IPS DF 4.7 (cell line): ENCODE data around the gene PFN1.
"Not testable (repeated sequence)": the region's sequence is repeated elsewhere in the genome, so short reads cannot be mapped to it uniquely, and the experiment has no call there.

ENCODE experiments used
- DNase-seq: peaks from one replicate; pipeline ENCODE4 v3.0.0-alpha.2; 2013; ENCODE audit warnings: low spot score; ENCODE audit errors: extremely low read depth

Gene PFN1

DNA sequence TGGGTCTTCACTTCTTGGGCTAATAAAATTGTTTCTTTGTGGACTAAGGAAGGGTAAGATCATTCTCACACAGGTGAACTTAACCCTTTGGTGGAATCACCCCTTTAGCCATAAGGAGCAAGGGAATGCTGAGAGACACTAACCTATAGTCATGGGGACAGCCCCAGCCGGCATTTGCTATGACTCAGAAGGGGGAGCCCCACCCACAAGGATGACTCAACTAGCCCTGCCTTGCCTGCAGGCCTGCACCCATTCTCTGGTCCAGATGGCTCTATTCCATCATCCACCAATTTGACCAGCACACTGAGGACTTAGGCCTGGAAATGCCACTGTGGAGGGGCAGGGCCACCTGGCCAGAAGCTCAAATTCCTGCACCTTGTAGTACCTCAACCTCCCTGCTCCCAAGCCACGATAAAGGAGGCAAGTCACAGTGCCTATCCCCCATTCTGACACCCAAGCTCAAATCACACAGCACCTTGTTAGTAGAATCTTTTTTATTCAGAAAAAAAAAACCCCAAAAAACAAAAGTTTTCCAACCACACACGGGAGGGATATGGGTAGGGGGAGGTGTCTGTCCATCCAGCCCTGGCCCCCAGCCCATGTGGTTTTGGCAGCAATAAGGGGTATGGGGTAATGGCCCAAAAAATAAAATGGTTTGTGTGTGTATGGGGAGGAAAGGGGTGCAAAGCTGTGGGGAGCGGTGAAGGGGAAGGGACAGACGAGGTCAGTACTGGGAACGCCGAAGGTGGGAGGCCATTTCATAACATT lies 3.0 kb downstream of the PFN1 start:
- DNase-seq = no peak

DNA sequence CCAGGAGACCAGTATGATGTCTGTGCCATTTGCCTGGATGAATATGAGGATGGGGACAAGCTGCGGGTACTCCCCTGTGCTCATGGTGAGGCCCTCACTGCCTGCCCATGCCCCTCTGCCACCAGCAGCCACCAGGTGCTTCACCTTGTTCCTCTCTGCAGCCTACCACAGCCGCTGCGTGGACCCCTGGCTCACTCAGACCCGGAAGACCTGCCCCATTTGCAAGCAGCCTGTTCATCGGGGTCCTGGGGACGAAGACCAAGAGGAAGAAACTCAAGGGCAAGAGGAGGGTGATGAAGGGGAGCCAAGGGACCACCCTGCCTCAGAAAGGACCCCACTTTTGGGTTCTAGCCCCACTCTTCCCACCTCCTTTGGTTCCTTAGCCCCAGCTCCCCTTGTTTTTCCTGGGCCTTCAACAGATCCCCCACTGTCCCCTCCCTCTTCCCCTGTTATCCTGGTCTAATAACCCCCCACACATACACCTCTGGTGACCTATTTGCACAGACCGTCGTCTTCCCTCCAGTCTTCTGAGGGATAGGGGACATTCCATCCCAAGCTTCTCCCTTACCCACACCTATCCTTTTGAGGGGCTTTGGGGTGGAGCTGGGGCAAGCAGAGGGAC lies 3.7 kb downstream of the PFN1 start:
- DNase-seq = no peak

DNA sequence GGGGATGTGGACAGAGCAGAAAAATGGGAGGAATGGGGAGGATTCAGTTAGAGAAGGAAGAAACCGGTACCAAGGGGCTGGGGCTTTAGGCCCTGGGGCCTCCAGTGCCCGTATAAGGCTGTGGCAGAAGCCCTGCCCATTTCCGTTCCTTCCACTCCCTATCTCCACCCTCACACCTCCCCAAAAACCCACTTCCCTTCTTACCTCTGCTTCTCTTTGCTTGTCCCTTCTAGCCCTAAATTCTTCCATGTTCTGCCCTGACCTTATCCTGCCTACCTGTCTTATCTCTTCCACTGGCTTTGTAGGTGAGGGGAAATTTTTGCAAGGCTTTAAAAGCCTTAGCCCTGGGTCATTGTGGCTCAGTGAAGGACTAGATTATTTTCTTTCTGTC lies 4.2 kb downstream of the PFN1 start:
- no peak for DNase-seq

DNA sequence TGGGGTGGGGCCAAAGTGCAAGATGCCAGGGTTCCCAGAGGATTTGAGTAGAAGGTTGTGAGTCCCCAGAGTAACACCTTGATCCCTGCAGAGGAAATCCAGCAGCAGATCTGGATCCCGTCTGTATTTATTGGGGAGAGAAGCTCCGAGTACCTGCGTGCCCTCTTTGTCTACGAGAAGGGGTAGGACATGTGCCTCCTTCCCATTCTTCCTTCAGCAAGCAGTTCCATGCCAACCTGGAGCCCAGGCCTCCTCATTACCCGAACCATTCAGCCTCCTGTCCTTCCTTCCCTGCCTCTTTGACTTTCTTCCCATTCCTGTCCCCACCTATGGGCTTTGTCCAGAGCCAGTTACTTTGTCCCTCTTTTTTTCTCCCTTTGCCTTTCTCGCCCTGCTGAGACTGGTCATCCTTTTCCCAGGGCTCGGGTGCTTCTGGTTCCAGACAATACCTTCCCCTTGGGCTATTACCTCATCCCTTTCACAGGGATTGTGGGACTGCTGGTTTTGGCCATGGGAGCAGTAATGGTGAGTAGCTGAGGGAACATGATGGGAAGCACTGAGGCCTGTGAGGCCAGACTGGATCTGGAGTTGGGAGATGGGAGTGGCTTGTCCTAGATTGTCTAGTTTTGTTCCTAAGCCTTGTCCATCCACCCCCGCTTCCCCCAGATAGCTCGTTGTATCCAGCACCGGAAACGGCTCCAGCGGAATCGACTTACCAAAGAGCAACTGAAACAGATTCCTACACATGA lies 5.4 kb downstream of the PFN1 start:
- DNase-seq = no peak

DNA sequence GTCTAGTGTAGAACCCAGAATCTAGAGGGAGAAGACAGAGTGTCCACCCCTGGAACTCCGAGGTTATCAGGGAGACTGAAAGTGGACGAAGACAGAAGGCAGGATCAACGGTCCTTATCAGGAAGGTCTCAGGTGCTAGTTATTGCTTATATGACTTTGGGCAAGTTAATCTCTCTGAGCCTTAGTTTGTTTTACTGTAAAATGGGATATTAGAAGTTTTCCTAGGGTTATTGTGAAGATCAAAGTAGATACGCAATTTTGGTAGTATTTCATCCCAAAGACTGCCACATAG lies 7.1 kb downstream of the PFN1 start:
- no peak for DNase-seq

DNA sequence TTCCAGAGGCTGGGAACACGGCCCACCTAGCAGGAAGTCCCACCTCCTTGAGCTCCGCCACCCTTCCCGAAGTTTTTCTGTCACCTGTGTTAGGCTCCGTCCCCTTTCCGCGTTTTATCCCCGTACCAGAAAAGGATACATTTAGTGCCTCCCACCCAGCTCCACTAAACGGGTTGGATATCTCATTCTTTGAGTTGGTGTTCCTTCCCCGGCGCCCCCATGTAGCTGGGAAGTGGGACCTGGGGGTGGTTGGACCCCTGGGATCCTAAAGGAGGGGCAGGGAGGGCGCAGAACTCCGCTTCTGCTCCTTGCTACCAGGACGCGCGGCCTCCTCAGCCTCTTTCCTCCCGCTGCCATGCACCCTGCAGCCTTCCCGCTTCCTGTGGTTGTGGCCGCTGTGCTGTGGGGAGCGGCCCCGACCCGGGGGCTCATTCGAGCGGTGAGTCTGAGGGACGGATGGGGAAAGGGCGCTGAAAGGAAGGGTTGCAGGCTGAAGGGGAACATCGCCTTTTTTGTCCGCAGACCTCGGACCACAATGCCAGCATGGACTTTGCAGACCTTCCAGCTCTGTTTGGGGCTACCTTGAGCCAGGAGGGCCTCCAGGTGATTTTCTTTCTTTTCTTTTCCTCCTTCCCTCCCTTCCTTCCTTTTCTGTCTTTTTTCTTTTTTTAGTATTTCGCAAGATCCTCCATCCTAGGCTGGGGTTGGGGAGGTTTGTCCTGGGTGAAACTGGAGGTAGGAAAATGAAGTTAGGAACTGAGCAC lies 7.6 kb downstream of the PFN1 start:
- no peak for DNase-seq

DNA sequence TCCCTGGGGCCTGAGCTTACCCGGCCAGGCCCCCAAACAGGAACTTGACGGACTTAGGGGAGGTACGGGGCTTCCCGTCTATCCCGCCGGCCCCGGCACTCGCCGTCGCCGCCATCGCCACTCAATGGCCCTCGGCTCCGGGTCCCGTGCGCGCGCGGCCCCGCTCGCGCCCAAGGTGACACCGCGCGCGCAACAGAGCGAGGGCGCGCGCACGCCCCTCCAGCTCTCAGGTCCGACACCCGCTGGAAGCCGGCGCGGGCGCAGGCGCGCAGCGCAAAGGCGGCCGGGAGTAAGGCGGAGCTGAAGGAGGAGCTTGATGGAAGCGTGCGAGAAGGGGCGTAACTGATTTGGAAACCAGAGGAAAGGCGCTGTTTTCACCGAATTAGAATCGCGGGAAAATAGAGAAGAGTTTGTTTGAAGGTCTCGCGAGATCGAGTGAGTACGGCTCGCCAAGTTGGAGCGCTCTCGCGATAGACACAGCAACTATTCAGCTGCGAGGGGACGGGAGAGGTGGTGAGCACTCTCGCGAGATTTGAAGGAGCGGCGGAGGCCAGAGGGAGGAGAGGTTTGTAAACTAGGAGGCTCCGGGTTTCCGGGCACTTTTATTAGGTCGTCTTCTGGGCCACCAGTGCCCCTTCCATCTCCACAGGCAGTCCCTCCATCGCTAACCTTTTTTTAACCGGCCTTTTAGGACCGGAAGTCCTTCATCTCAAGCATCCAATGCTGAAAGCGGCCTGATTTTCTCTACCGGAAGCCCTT lies 8.4 kb downstream of the PFN1 start, which contains the start of the genes RNF167 and SLC25A11:
TSS of gene RNF167 (plus strand) at position 473 of the 759 bp plus-strand sequence. CDS start 642 bp downstream, outside the sequence.
TSS of gene SLC25A11 (minus strand) at position 251 of the 759 bp plus-strand sequence. CDS start at position 115, 136 bp downstream.
- peak; percentile 94 for DNase-seq

DNA sequence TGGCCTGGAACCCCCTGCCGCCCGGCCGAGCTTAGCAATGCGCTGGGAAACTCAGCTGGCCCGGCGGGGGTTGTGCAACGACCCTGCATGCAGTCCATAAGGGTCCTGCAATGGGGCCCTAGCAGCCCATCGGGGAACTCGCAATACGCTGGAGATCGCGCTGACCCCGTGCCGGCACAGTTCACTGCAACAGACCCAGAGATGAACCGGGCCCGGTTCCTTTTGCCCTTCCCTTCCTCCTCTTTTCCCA lies 8.9 kb downstream of the PFN1 start:
- DNase-seq = no peak

DNA sequence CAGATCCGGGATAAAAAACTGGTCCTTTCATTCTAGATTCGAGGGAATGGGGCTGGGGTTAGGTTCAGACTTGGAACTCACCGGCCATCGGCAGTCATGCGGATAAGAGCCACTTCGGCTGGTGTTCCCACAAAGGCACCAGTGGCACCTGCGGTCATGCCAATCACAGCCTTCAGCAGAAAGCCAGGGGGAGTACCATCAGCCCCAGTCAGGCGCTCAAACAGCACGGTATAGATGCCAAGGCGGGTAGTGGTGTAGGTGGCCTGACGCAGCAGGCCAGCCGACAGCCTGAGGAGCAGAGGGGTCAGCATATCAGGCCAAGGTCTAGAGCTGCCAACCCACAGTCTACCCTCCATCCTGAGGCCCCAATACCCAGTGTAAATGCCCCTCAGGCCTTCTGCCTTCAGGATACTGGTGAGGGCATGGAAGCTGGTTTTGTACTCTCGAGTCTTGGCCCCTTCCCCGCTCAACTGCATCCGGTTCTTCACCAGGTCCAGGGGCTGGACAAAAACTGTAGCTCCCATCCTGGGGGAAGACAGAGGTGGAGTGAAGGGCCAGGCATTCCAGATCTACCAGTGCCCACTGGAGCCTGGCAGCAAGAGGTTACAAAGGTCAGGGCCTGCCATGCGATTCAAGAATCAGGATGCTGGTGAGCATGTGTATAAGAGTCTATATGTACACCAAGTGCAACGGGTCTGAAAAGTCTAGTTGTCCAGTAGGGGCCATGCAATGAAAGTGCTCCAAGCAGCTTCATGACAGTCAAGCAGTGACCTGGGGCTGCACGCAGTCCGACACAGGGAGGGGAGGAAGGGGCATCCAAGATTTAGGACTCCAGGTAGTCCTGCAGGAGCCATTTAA lies 9.4 kb downstream of the PFN1 start:
- no peak for DNase-seq

DNA sequence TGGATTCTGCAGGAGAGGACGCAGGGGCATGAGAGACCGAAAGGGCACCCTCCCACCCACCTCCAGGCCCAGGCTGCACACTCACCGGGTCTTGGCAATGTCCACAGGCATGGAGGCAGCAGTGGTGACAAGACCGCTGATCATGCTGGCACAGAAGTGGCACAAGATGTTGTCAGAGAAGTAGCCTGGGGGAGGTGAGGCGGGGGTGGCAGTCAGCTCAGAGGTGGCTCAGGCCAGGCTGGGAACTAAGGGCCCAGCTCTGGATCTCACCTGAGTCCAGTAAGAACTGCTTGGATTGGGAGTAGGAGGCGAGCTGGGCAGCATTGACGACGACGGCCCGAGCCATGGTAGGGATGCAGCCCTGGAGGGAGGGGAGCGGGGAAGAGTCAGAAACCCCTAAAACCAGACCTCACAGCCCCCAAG lies 10.2 kb downstream of the PFN1 start:
- DNase-seq = no peak

DNA sequence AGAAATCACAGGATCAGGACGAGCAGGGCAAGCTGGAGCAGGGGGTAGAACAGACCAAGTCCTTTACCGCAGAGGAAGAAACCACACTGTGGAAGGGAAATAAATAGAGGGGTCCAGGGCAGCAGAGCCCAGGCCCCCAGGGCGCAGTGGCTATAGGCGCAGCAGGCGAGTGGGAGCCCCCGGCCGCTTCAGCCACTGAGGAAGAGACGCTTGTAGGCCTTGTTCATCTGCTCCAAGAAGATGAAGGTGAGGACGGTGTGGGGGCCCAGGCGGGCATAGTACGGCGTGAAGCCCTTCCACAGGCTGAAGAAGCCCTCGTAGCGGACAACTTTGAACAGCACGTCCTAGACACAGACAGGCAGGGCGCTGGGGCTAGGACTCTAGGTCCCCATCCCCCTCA lies 10.8 kb downstream of the PFN1 start:
- DNase-seq = no peak

DNA sequence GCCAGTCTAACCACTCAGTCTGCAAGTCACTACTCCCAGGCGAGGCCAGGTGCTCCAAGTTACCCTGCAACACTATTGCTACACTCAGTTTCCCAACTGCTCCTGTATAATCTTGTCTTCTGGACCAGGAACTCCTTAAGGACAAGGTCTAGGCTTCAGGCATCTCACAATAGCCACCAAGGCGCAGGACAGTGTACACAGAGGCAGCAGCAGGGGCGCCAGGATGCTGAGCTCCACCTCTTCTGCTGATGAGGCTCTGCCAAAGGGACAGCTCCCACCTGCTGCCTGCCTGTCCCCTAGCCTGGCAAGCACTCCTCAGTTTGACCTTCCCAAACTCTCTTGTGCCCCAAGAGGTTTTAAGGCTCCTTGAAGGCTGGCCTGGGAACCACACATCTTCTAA lies 11.9 kb downstream of the PFN1 start:
- no peak for DNase-seq

DNA sequence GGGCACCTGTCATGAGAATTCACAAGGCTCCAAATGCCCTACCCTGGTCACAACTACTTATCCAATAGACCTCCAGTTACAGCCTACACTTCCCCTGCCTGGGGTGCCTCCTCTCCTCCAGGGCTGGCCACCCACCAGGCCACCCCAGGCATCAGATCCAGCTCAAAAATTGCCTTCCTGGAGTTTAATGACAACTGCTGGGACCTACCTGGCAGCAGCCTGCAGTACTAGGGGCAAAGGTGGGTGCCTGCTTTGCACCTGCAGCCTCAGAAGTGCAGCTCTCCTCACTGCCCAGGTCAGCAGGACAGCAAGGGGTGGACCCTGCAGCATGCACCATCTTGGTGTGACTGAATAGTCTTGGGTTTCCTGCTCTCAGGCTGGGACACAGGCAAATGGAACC lies 12.7 kb downstream of the PFN1 start:
- no peak for DNase-seq

DNA sequence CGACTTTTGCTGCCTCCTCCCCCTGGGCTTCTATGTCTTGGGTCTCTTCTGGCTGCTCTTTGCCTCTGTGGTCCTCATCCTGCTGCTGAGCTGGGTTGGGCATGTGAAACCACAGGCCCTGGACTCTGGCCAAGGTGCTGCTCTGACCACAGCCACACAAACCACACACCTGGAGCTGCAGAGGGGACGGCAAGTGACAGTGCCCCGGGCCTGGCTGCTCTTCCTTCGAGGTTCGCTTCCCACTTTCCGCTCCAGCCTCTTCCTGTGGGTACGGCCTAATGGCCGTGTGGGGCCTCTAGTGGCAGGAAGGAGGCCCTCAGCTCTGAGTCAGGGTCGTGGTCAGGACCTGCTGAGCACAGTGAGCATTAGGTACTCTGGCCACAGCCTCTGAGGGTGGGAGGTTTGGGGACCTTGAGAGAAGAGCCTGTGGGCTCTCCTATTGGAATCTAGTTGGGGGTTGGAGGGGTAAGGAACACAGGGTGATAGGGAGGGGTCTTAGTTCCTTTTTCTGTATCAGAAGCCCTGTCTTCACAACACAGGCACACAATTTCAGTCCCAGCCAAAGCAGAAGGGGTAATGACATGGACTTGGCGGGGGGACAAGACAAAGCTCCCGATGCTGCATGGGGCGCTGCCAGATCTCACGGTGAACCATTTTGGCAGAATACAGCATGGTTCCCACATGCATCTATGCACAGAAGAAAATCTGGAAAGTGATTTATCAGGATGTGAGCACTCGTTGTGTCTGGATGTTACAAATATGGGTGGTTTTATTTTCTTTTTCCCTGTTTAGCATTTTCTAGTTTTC lies 14.0 kb downstream of the PFN1 start:
- no peak for DNase-seq

DNA sequence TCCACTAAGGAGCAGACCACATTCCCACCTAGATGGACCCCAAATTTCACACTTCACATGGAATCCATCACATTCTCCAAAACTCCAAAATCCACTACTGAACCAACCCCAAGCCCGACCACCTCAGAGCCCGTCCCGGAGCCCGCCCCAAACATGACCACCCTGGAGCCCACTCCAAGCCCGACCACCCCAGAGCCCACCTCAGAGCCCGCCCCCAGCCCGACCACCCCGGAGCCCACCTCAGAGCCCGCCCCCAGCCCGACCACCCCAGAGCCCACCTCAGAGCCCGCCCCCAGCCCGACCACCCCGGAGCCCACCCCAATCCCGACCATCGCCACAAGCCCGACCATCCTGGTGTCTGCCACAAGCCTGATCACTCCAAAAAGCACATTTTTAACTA lies 14.7 kb downstream of the PFN1 start:
- no peak for DNase-seq

DNA sequence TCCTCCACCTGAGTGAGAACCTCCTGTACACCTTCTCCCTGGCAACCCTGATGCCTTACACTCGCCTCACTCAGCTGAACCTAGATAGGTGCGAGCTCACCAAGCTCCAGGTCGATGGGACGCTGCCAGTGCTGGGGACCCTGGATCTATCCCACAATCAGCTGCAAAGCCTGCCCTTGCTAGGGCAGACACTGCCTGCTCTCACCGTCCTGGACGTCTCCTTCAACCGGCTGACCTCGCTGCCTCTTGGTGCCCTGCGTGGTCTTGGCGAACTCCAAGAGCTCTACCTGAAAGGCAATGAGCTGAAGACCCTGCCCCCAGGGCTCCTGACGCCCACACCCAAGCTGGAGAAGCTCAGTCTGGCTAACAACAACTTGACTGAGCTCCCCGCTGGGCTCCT lies 15.6 kb downstream of the PFN1 start:
- DNase-seq = no peak

DNA sequence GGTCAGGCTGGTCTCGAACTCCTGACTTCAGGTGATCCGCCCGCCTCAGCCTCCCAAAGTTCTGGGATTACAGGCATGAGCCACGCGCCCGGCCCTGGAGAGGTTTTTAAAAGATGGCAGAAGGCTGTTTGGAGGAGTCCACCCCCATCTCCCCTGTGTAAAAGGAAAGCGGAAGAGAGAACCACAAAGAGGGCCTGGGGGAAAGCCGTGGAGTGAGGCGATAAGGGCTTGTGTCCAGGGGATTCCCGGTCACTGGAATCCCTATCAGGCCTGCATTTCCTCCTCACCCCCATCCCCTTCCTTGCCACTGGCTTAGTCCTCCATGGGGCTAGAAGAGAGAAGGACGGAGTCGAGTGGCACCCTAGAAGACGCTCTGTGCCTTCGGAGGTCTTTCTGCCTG lies 16.4 kb downstream of the PFN1 start, which contains the start of gene GP1BA:
TSS of gene GP1BA (plus strand) at position 315 of the 400 bp plus-strand sequence. CDS start 328 bp downstream, outside the sequence.
- no peak for DNase-seq

DNA sequence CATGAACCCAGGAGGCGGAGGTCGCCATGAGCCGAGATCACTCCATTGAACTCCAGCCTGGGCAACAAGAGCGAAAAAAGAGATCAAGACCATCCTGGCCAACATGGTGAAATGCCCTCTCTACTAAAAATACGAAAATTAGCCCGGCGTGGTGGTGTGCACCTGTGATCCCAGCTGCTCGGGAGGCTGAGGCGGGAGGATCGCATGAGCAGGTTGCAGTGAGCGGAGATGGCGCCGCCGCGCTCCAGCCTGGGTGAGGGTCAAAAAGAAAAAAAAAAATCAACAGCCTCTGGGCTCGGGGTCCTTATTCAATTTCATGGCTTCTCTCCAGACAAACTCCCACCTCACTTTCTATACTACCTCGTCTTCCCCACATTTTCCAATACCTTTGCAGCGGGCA lies 19.4 kb downstream of the PFN1 start:
- no peak for DNase-seq

DNA sequence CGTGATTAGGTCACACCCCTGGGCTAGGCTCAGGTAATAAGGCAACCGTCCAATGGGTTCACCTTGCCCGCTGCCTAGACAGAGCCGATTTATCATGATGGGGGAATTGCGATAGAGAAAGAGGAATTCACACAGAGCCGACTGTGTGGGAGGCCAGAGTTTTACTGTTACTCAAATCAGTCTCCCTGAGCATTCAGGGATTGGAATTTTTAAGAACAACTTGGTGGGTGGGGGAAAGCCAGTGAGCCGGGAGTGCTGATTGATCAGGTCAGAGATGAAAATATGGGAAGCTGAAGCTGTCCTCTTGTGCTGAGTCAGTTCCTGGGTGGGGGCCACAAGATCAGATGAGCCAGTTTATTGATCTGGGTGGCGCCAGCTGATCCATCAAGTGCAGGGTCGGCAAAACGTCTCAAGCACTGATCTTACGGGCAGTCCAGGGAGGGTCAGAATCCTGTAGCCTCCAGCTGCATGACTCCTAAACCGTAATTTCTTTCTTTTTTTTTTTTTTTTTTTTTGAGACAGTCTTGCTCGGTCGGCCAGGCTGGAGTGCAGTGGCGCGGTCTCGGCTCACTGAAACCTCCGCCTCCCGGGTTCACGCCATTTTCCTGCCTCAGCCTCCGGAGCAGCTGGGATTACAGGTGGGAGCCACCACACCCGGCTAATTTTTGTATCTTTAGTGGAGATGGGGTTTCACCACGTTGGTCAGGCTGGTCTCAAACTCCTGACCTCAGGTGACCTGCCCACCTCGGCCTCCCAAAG lies 21.6 kb downstream of the PFN1 start:
- not testable (repeated sequence) for DNase-seq
